ELR (cell line): ENCODE data around the gene NRP2.

ENCODE experiments used
- DNase-seq: peaks from one replicate; pipeline ENCODE4 v3.0.0-alpha.2; 2015; ENCODE audit warnings: low read depth

The NRP2 gene

DNA sequence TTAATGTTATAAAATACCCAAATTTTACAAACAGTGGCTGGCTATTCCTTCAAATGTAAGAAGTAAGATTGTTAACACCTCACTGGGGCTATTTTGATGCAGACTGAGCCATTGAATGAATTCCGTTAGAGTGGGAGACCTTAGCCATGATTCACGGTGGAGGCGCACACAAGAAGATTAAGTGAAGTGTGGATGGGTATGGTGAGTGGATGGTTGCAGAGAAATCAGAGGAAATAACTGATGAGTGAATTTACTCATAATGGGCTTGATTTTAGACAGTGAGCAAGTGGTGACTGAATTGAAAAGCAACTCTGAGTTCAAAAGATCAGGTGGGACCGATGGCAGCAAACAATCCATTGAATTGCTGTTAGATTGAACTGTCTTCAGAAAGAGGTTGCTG is 75.0 kb downstream of the NRP2 start:
- DNase-seq: no peak

- DNase-seq: peak; percentile 55
Measured at GRCh38 chr2:205758051-205758450, 75.8 kb downstream of the NRP2 start.

DNA sequence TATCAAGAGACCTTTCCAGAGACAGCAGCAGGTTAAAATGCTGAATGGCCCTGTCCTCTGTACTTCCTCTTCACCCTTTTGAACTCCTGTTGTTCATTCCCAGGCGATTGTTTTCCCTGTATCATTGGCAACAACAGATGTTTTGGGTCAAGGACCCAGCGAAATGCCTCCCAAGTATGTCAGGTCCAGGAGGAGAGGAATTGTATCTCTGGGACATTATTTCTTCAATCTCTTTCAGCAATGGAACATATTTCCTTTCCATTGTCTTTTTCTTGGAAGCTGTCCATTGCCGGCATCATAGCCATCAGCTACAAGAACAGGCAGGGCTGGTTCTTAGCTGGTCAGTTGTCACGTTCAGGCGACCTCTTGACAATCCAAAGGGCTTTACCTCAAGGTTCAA is 76.2 kb downstream of the NRP2 start:
- DNase-seq: no peak

- no peak for DNase-seq
Measured at GRCh38 chr2:205759257-205759656, 77.0 kb downstream of the NRP2 start.

GRCh38 chr2:205759732-205760131 is 77.4 kb downstream of the NRP2 start:
- DNase-seq: no peak

DNA sequence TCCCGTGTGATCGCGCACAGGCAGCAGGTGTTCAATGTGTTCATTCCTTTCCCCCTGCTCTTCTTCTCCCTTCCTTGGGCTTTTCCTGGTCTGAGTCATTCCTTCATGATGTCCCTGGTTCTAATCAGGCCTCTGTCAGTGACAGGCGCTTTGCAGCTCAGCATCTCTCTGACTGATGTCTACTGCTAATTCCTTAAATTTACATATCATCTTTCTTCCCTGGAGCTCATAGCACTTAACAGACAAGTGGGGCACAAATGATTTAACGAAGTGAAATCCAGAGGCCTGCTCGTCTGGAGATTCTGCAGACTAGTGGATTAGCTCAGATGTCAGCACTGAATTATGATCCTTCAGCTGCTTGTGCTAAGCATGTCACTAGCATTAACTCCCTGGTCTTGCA is 77.9 kb downstream of the NRP2 start:
- no peak for DNase-seq

GRCh38 chr2:205761421-205761820 is 79.1 kb downstream of the NRP2 start:
- no peak for DNase-seq

DNA sequence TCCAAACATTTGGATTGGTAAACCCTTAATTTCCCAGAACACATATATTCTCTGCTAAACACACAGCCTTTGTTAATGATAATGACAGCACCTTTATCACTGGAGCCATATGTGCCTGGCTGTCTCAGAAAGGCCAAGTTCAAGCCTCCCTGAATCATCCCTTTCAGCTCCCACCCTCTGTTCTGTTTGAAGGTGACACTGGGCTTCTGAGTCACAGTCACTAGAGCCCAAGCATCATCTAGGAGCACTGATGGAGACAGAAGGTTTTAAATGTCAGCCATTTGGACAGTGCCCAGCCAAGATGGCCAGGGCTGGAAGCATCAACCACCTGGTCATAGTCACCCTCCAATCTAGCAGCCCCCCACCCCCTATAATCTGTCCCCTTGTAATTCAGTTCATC is 80.6 kb downstream of the NRP2 start:
- DNase-seq: peak; percentile 10

DNA sequence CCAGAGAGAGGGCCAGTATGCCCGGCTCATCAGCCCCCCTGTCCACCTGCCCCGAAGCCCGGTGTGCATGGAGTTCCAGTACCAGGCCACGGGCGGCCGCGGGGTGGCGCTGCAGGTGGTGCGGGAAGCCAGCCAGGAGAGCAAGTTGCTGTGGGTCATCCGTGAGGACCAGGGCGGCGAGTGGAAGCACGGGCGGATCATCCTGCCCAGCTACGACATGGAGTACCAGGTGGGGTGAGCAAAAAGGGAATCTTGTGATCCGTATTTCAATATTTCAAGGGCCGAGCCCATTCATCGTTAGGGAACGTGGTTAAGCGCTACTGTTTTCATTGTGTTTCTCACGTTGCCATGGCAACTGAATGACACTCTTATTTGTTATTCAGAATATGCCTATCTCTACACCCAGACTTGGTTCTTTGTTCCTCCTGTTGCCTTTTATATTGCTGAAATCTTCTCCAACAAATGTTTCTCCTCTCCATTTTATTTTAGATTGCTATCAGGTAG is 81.5 kb downstream of the NRP2 start:
- DNase-seq: peak; percentile 61

- DNase-seq: no peak
Measured at GRCh38 chr2:205764270-205764746, 82.0 kb downstream of the NRP2 start.

DNA sequence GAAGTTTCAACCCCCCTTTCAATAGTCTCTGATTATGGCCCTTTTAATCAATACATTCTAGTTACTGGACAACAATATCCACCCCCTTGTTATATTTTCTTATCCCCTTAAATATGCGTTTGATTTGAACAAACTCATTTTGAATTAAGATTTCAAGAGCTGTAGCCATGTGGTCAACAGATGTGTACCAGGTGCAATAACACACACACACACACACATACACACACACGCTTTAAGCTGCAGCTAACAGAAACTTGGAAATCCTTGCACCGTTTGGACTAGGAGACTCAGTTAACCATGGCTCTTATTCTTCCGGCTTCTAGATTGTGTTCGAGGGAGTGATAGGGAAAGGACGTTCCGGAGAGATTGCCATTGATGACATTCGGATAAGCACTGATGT is 82.8 kb downstream of the NRP2 start:
- DNase-seq: no peak

DNA sequence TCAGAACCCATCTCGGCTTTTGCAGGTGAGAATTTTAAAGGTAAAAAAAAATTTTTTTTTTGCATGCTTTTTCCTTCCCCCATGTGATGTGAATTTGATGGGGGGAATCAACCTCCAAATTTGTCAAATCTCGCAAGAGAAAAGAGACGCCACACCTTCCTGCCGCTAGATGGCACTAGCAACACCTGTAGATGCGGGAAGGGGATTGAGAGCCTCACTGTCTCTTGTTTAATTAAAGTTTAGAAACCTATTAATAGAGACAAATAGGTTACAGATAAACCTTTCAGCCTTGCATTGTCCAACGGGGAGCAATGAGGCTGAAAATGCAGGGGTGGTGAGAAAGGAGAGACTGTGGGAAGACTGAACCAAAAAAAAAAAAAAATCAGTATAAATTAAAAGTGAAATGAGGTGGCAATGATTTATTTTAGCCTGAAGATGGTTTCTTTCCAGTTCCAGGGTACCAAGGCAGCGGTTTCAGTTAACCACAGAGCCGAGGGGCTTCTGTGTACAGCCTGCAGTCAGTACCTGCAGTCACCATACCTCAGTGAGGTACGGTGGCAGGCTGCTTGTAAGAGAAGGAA is 84.6 kb downstream of the NRP2 start:
- DNase-seq: peak; percentile 68

DNA sequence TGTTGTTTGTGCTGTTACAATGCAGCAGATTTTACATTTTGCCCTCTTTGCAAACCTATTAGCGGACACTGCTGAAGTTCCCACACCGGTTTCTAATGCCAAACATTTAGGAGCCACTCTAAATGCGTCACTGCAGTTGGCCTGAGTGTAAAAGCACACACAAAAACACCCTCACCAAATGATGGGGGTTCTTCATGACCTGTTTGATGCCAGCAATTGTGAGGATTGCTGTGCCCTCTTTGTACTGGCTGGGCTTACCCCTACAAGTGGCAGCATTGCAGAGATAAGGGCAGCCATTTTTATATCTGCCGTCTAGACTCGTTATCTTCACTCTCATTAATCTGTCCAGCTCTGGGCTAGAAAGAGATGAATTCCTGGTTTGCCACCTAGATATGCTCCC is 85.3 kb downstream of the NRP2 start:
- DNase-seq: no peak

GRCh38 chr2:205768341-205768740 is 86.0 kb downstream of the NRP2 start:
- no peak for DNase-seq

- peak; percentile 11 for DNase-seq
Measured at GRCh38 chr2:205768815-205769494, 86.7 kb downstream of the NRP2 start.

GRCh38 chr2:205769495-205769850 is 87.2 kb downstream of the NRP2 start:
- DNase-seq: peak; percentile 74

GRCh38 chr2:205769879-205770278 is 87.6 kb downstream of the NRP2 start:
- peak; percentile 27 for DNase-seq

DNA sequence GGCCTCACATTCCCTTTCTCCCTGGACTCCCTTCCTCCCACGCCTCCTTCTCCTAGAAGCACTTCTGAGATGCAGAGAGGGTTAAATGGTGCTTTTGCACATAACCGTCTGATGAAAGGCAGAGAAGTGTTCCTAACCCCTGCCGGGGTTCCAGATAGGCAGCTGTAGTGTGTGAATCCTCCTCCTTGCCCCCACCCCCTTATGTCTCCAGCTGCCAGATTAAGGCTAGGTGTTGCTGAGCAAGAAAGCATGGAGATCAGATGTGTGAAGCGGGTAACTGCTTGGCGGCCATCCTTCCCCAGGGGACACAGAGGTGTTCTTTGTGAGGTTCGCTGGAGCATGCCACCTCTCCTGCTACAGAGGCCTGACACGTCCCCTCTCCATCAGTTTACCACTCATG is 88.3 kb downstream of the NRP2 start:
- DNase-seq: no peak

DNA sequence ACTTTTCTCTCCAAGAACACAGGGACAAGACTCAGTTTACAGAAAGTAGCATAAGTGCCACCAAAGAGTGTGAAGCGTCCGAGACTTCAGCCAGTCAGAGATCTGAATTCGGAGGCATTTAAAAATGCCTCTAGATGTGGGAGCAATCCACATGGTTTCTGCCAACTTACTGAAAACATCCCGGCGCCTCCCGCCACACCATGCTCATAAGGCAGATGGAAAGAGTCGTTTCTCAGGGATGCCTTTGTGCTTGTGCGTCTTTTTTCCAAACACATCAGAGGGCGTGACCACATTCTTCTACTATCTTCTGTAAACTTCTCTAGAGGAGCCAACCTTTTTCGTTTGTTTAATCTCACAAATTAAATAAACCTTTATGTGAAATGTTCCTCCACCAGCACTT is 88.7 kb downstream of the NRP2 start:
- DNase-seq: no peak

- no peak for DNase-seq
Measured at GRCh38 chr2:205771666-205772065, 89.4 kb downstream of the NRP2 start.

- no peak for DNase-seq
Measured at GRCh38 chr2:205772983-205773382, 90.7 kb downstream of the NRP2 start.

- no peak for DNase-seq
Measured at GRCh38 chr2:205773989-205774388, 91.7 kb downstream of the NRP2 start.

- no peak for DNase-seq
Measured at GRCh38 chr2:205775097-205775877, 93.0 kb downstream of the NRP2 start.
